Keratinocyte (primary cell): ENCODE data around the gene EFCAB10. TPM values are rescaled to one million over a fixed set of nuclear protein-coding genes. Genes with fewer than 3 reads are reported as not detected.

Experiments used
- DNase-seq: peaks from one replicate; pipeline ENCODE4 v3.0.0-alpha.2; 2011; ENCODE audit warnings: low read depth, missing footprints, low spot score
- FAIRE-seq: peaks from 2 replicates; lab custom pipeline; 2011; peaks lifted over from hg19 to GRCh38; lab: Jason Lieb, UNC
- H2AFZ ChIP-seq: 2 replicates; pipeline ENCODE4 v1.6.0; 2012; ENCODE audit warnings: low read length, control low read depth, inconsistent platforms; ENCODE audit not compliant: control insufficient read depth
- H3K27ac ChIP-seq: 2 replicates; pipeline ENCODE4 v1.5.1; 2011; ENCODE audit warnings: low read length; ENCODE audit not compliant: control insufficient read depth, insufficient read depth
- H3K27me3 ChIP-seq: 3 replicates; pipeline ENCODE4 v1.6.0; 2011; ENCODE audit warnings: low read length; ENCODE audit not compliant: control insufficient read depth, insufficient read depth; ENCODE audit errors: extremely low read depth
- H3K36me3 ChIP-seq, 2 experiments: 2 replicates in 1 of 2; 3 replicates in 1 of 2; pipeline ENCODE4 v1.5.1; 2011; ENCODE audit warnings: low read length in 2 of 2, mild to moderate bottlenecking in 1 of 2; ENCODE audit not compliant: control insufficient read depth in 2 of 2, insufficient read depth in 2 of 2; ENCODE audit errors: extremely low read depth in 1 of 2
- H3K4me1 ChIP-seq: 3 replicates; pipeline ENCODE4 v1.5.1; 2011; ENCODE audit warnings: low read length; ENCODE audit not compliant: control insufficient read depth, insufficient read depth; ENCODE audit errors: extremely low read depth
- H3K4me2 ChIP-seq: 3 replicates; pipeline ENCODE4 v1.6.0; 2011; ENCODE audit warnings: low read depth, low read length; ENCODE audit not compliant: control insufficient read depth, insufficient read depth; ENCODE audit errors: extremely low read depth
- H3K4me3 ChIP-seq, 3 experiments: fragments of 200-600 bp in 1 of 3; sonication (generic) in 1 of 3; 2 replicates in 2 of 3; 3 replicates in 1 of 3; pipeline ENCODE4 v1.5.1; 2011 to 2016; ENCODE audit warnings: low read length in 3 of 3, mild to moderate bottlenecking in 3 of 3, control low read depth in 2 of 3, inconsistent platforms in 1 of 3, low read depth in 1 of 3, mixed read lengths in 1 of 3, mixed run types in 1 of 3, moderate library complexity in 1 of 3; ENCODE audit not compliant: control insufficient read depth in 2 of 3, insufficient read depth in 2 of 3; ENCODE audit errors: extremely low read depth in 1 of 3
- H3K79me2 ChIP-seq: 2 replicates; pipeline ENCODE4 v1.6.0; 2012; ENCODE audit warnings: low read length; ENCODE audit not compliant: control insufficient read depth, insufficient read depth
- H3K9ac ChIP-seq: 3 replicates; pipeline ENCODE4 v1.6.0; 2011; ENCODE audit warnings: low read length; ENCODE audit not compliant: control insufficient read depth, insufficient read depth; ENCODE audit errors: extremely low read depth
- H3K9me1 ChIP-seq: 3 replicates; pipeline ENCODE4 v1.6.0; 2011; ENCODE audit warnings: low read length; ENCODE audit not compliant: control insufficient read depth, insufficient read depth; ENCODE audit errors: extremely low read depth
- H3K9me3 ChIP-seq: 2 replicates; pipeline ENCODE4 v1.5.1; 2012; ENCODE audit warnings: low read depth, low read length; ENCODE audit not compliant: control insufficient read depth
- H4K20me1 ChIP-seq: 3 replicates; pipeline ENCODE4 v1.6.0; 2011; ENCODE audit warnings: low read length; ENCODE audit not compliant: control insufficient read depth, insufficient read depth; ENCODE audit errors: extremely low read depth
- CTCF ChIP-seq, 3 experiments: IDR thresholded peaks in 1 of 3; conservative IDR thresholded peaks in 1 of 3; optimal IDR thresholded peaks in 1 of 3; 2 replicates in 2 of 3; 3 replicates in 1 of 3; pipeline versions ENCODE3 to v1.5.1; 2011; ENCODE audit warnings: low read length in 3 of 3, mild to moderate bottlenecking in 3 of 3, moderate library complexity in 2 of 3, control low read depth in 1 of 3, inconsistent platforms in 1 of 3; ENCODE audit not compliant: insufficient read depth in 2 of 3; ENCODE audit errors: extremely low read depth in 1 of 3
- EZH2 ChIP-seq: IDR thresholded peaks from one replicate; pipeline ENCODE4 v1.6.1; 2012; ENCODE audit warnings: inconsistent platforms, mild to moderate bottlenecking, low read length, moderate library complexity
- dilution Hi-C: fragments of 300-500 bp; cut with MboI; formaldehyde crosslinking; loops from one replicate; pipeline ENCODE4 v1.7.0; 2020; ENCODE audit warnings: low sequenced_read_pairs; ENCODE audit not compliant: extremely low pct_ligation_motif_present
- polyA plus RNA-seq, 5 experiments: library from polyadenylated mRNA; depleted of rRNA in 3 of 5; stranded (reverse) in 3 of 5; stranded (forward) in 1 of 5; unstranded in 1 of 5; fragments of >200 nt; gene quantifications; 1 replicate in 1 of 5; 2 replicates in 3 of 5; 3 replicates in 1 of 5; pipeline versions ENCODE4 v1.2.1 to v1.2.3, GENCODE V29; 2011 to 2012; ENCODE audit warnings: missing spikeins in 2 of 5, low read depth in 1 of 5, low replicate concordance in 1 of 5

The EFCAB10 gene
- polyA plus RNA-seq, 1 donor (not counting 4 experiments of a cell fraction or from before 2014, with no cell fraction given) = not detected

- Histone ChIP-seq H3K4me1 (peaks cover 2% of the 10 kb centered on the region), H3K36me3 (no peaks in the 10 kb centered on the region), H3K79me2 (no peaks in the 10 kb centered on the region), H3K27me3 (no peaks in the 10 kb centered on the region), H2AFZ (no peak overlapping the region), H3K9me3 (no peaks in the 10 kb centered on the region), H3K27ac (no peak overlapping the region), H3K4me2 (no peak overlapping the region), H3K4me3 (no peak overlapping the region), H3K9me1 (no peaks in the 10 kb centered on the region), H4K20me1 (no peaks in the 10 kb centered on the region), H3K9ac (no peak overlapping the region)
- dilution Hi-C loops = no loop called here
- TF ChIP-seq EZH2 (no peak), CTCF (optimal IDR thresholded peaks at IDR 0.05 in 1 of 3, IDR thresholded peaks at IDR 0.05 in 1 of 3, conservative IDR thresholded peaks at IDR 0.05 in 1 of 3; ENCODE audit: extremely low read depth in 1 of 3, insufficient read depth in 2 of 3, low read length in 3 of 3) (no peak)
- no peak for FAIRE-seq
- DNase-seq = no peak
Measured at GRCh38 chr7:105583061-105583460, 1.8 kb upstream of the EFCAB10 start.

- dilution Hi-C loops = no loop called here
Measured at GRCh38 chr7:105580022-105580740, 1.1 kb downstream of the EFCAB10 start.

More at GRCh38 chr7:105580022-105580740, 1.1 kb downstream of the EFCAB10 start:
- Histone ChIP-seq H3K4me1 (peaks cover 2% of the 10 kb centered on the region), H3K36me3 (no peaks in the 10 kb centered on the region), H3K27ac (no peak overlapping the region), H3K27me3 (no peaks in the 10 kb centered on the region), H3K79me2 (no peaks in the 10 kb centered on the region), H3K9me1 (no peaks in the 10 kb centered on the region), H3K9me3 (no peaks in the 10 kb centered on the region), H3K9ac (no peak overlapping the region), H3K4me2 (no peak overlapping the region), H3K4me3 (no peak overlapping the region), H2AFZ (no peak overlapping the region), H4K20me1 (no peaks in the 10 kb centered on the region)
- DNase-seq (no peak), FAIRE-seq (no peak)
- TF ChIP-seq EZH2 (no peak), CTCF (optimal IDR thresholded peaks at IDR 0.05 in 1 of 3, IDR thresholded peaks at IDR 0.05 in 1 of 3, conservative IDR thresholded peaks at IDR 0.05 in 1 of 3; ENCODE audit: extremely low read depth in 1 of 3, insufficient read depth in 2 of 3, low read length in 3 of 3) (no peak)
